ENCODE data around the gene PRICKLE2. TPM values are rescaled to one million over a fixed set of nuclear protein-coding genes. Genes with fewer than 3 reads are reported as not detected.

Gene PRICKLE2
- total RNA-seq, 4 donors from 2014 or later: 77.3 to 109 (median 96.7) TPM

GRCh38 chr3:64056606-64057180 lies 168.6 kb downstream of the PRICKLE2 start:
- no peak overlapping the region for H3K27ac ChIP-seq
- no peak for ATAC-seq
- no peaks in the 10 kb centered on the region for H3K36me3 ChIP-seq
- 47 to 55% methylated on average over 3 of the region's 3 CpGs for WGBS, 2 donors (ENCODE audit: low coverage in 1 of 2)
- H3K4me1 ChIP-seq: peaks cover 0 to 13% (median 0%) of the 10 kb centered on the region in 3 donors
- no peaks in the 10 kb centered on the region for H3K9me3 ChIP-seq
- no peak overlapping the region for H3K4me3 ChIP-seq
- no peak for TF ChIP-seq POLR2A (IDR thresholded peaks at IDR 0.05)
- TF ChIP-seq CTCF (IDR thresholded peaks at IDR 0.05): no peak
- TF ChIP-seq POLR2AphosphoS5 (IDR thresholded peaks at IDR 0.05): no peak
- TF ChIP-seq EP300 (IDR thresholded peaks at IDR 0.05): no peak
- H3K27me3 ChIP-seq: no peaks in the 10 kb centered on the region

- Histone ChIP-seq H3K4me1 (peaks cover 0 to 13% (median 0%) of the 10 kb centered on the region in 3 donors), H3K36me3 (no peaks in the 10 kb centered on the region), H3K27me3 (no peaks in the 10 kb centered on the region), H3K9me3 (no peaks in the 10 kb centered on the region), H3K27ac (no peak overlapping the region), H3K4me3 (no peak overlapping the region)
- ATAC-seq: no peak
- TF ChIP-seq CTCF (IDR thresholded peaks at IDR 0.05) (no peak), EP300 (IDR thresholded peaks at IDR 0.05) (no peak), POLR2A (IDR thresholded peaks at IDR 0.05) (no peak), POLR2AphosphoS5 (IDR thresholded peaks at IDR 0.05) (no peak)
- WGBS, 2 donors (ENCODE audit: low coverage in 1 of 2): 77 to 79% methylated on average over 2 of the region's 2 CpGs
These were observed 170.2 kb downstream of the PRICKLE2 start for GRCh38 chr3:64055076-64055475.

GRCh38 chr3:64054488-64054887 lies 170.8 kb downstream of the PRICKLE2 start:
- no peak for TF ChIP-seq EP300 (IDR thresholded peaks at IDR 0.05)
- no peak for TF ChIP-seq POLR2A (IDR thresholded peaks at IDR 0.05)
- TF ChIP-seq POLR2AphosphoS5 (IDR thresholded peaks at IDR 0.05): no peak
- TF ChIP-seq CTCF (IDR thresholded peaks at IDR 0.05): no peak
- no peaks in the 10 kb centered on the region for H3K9me3 ChIP-seq
- peaks cover 0 to 12% (median 0%) of the 10 kb centered on the region in 3 donors for H3K4me1 ChIP-seq
- WGBS, 2 donors (ENCODE audit: low coverage in 1 of 2): 82 to 100% methylated on average over 1 to 3 of the region's 3 CpGs
- H3K27me3 ChIP-seq: no peaks in the 10 kb centered on the region
- no peak for ATAC-seq
- no peaks in the 10 kb centered on the region for H3K36me3 ChIP-seq
- H3K4me3 ChIP-seq: no peak overlapping the region
- H3K27ac ChIP-seq: no peak overlapping the region

GRCh38 chr3:64053581-64053980 lies 171.7 kb downstream of the PRICKLE2 start:
- TF ChIP-seq CTCF (IDR thresholded peaks at IDR 0.05) (no peak), POLR2A (IDR thresholded peaks at IDR 0.05) (no peak), EP300 (IDR thresholded peaks at IDR 0.05) (no peak), POLR2AphosphoS5 (IDR thresholded peaks at IDR 0.05) (no peak)
- H3K4me3 ChIP-seq: no peak overlapping the region
- no peaks in the 10 kb centered on the region for H3K36me3 ChIP-seq
- ATAC-seq: no peak
- H3K4me1 ChIP-seq: peaks cover 0 to 3% (median 0%) of the 10 kb centered on the region in 3 donors
- H3K9me3 ChIP-seq: no peaks in the 10 kb centered on the region
- 71 to 93% methylated on average over 2 to 3 of the region's 3 CpGs for WGBS, 2 donors (ENCODE audit: low coverage in 1 of 2)
- no peaks in the 10 kb centered on the region for H3K27me3 ChIP-seq
- no peak overlapping the region for H3K27ac ChIP-seq

GRCh38 chr3:64053117-64053516 lies 172.1 kb downstream of the PRICKLE2 start:
- H3K4me3 ChIP-seq: no peak overlapping the region

More at GRCh38 chr3:64053117-64053516, 172.1 kb downstream of the PRICKLE2 start:
- no peak overlapping the region for H3K27ac ChIP-seq
- no peak for ATAC-seq
- H3K36me3 ChIP-seq: no peaks in the 10 kb centered on the region
- H3K4me1 ChIP-seq: no peaks in the 10 kb centered on the region
- no peaks in the 10 kb centered on the region for H3K27me3 ChIP-seq
- H3K9me3 ChIP-seq: no peaks in the 10 kb centered on the region
- TF ChIP-seq EP300 (IDR thresholded peaks at IDR 0.05) (no peak), POLR2A (IDR thresholded peaks at IDR 0.05) (no peak), CTCF (IDR thresholded peaks at IDR 0.05) (no peak), POLR2AphosphoS5 (IDR thresholded peaks at IDR 0.05) (no peak)

All from gastroesophageal sphincter (tissue), 4 donors.